BJ (cell line): ENCODE data around the gene ASTN1. TPM values are rescaled to one million over a fixed set of nuclear protein-coding genes. Genes with fewer than 3 reads are reported as not detected.

Experiments
- CTCF ChIA-PET: fragments of 350-600 bp; formaldehyde crosslinking; extraction: SDS; loops from one replicate; lab custom pipeline; 2021; ENCODE audit warnings: antibody characterized with exemption, inconsistent platforms; lab: Yijun Ruan, JAX
- POLR2A ChIA-PET: fragments of 300-600 bp; sonication (Branson Sonifier 250); formaldehyde crosslinking; extraction: SDS; loops from one replicate; lab custom pipeline; 2021; ENCODE audit warnings: antibody characterized with exemption; lab: Charles Lee
- DNase-seq: peaks from one replicate; pipeline ENCODE4 v3.0.0-alpha.2; 2011; ENCODE audit warnings: low read depth
- H3K27me3 ChIP-seq: 2 replicates; pipeline ENCODE4 v1.6.0; 2011; ENCODE audit warnings: low read length; ENCODE audit not compliant: control insufficient read depth, insufficient read depth
- H3K36me3 ChIP-seq: 2 replicates; pipeline ENCODE4 v1.5.1; 2011; ENCODE audit warnings: low read length; ENCODE audit not compliant: control insufficient read depth, insufficient read depth
- H3K4me3 ChIP-seq: 2 replicates; pipeline ENCODE4 v1.5.1; 2011; ENCODE audit warnings: low read depth, mild to moderate bottlenecking, control low read depth, low read length
- CTCF ChIP-seq: IDR thresholded peaks from 2 replicates; pipeline ENCODE4 v1.5.1; 2011; ENCODE audit warnings: low read depth, mild to moderate bottlenecking, control low read depth, inconsistent platforms, low read length, moderate library complexity; ENCODE audit not compliant: insufficient read depth
- polyA plus RNA-seq: library from polyadenylated mRNA; depleted of rRNA; stranded (reverse); fragments of >200 nt; gene quantifications from 2 replicates; pipeline ENCODE4 v1.2.3, GENCODE V29; 2011

ASTN1 gene
- polyA plus RNA-seq, 1 experiment = 0.09 TPM

DNA sequence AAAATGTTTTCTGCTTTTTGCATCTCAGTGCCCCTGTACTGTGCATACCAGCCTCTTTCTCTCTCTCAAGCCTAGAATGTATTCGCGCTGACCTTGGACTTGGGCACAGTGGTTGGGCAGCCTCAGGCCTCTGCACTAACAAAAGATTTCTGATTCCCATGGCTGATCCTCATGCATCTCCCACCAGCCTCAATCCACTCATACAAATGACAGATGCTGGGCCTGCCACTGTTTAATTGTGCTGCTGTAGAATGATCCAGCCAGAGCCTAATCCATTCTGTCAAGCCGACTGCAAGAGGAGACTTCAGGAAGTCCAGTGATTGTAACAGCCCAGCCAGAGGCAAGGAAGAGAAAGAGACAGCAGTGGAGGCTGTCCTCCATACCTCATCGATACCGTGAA lies 180.8 kb downstream of the ASTN1 start:
- no peak overlapping the region for H3K4me3 ChIP-seq
- POLR2A ChIA-PET = no interaction called here
- H3K36me3 ChIP-seq = no peaks in the 10 kb centered on the region
- DNase-seq = no peak
- H3K27me3 ChIP-seq = 0 out of 2 replicates have a peak, but pooled peaks cover 1% of the 10 kb centered on the region
- no peak for TF ChIP-seq CTCF
- CTCF ChIA-PET = no interaction called here

DNA sequence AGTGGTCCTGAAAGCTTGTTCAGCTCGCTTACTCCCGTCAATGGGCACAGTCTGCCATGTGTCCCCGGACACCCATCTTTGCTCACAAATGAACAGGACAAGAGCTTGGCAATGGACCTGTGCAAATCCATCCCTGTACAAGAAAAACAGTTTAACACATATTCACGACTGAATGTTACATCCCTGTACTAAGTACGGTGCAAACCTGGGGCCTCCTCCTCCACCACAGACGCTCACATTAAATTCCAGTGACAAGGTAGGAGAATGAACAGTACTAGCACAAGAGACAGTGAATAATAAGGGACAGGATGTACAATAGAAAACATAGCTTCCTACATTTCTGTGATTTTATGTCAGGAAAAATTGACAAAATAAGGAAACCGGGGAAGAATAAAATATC lies 187.7 kb downstream of the ASTN1 start:
- no peak for DNase-seq
- CTCF ChIA-PET = no interaction called here
- POLR2A ChIA-PET = no interaction called here
- Histone ChIP-seq H3K36me3 (no peaks in the 10 kb centered on the region), H3K27me3 (0 out of 2 replicates have a peak, but pooled peaks cover 1% of the 10 kb centered on the region), H3K4me3 (no peak overlapping the region)
- no peak for TF ChIP-seq CTCF

GRCh38 chr1:176976225-176976624 lies 188.3 kb downstream of the ASTN1 start:
- ChIA-PET CTCF (no interaction called here), POLR2A (no interaction called here)
- H3K4me3 ChIP-seq = no peak overlapping the region
- no peaks in the 10 kb centered on the region for H3K36me3 ChIP-seq
- TF ChIP-seq CTCF = no peak
- DNase-seq = no peak
- 0 out of 2 replicates have a peak, but pooled peaks cover 1% of the 10 kb centered on the region for H3K27me3 ChIP-seq

GRCh38 chr1:176964687-176965086 lies 199.8 kb downstream of the ASTN1 start:
- no peaks in the 10 kb centered on the region for H3K36me3 ChIP-seq
- POLR2A ChIA-PET = no interaction called here
- TF ChIP-seq CTCF = no peak
- no peak for DNase-seq
- no peaks in the 10 kb centered on the region for H3K27me3 ChIP-seq
- CTCF ChIA-PET = no interaction called here
- H3K4me3 ChIP-seq = no peak overlapping the region

DNA sequence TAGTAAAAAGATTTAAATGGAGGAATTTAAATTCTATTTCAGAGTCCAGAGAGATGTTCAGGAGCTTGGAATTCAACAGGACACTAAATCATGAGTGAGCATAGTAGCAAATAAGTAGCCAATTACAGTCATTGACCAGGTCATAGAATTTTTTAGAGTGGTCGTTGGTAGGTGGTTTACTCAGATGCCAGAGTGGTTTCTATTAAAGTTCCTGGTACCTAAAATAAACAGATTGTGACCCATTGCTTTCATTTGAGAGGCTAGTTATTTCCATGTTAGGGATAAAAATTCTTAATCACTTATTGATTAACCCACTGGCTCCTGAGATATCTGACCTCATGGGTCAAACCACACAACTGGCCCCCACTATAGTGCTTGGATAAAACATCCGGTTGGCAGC lies 201.3 kb downstream of the ASTN1 start:
- no peak for TF ChIP-seq CTCF
- DNase-seq = no peak

More for the DNA sequence above, 201.3 kb downstream of the ASTN1 start:
- POLR2A ChIA-PET = no interaction called here
- CTCF ChIA-PET = no interaction called here
- Histone ChIP-seq H3K27me3 (no peaks in the 10 kb centered on the region), H3K36me3 (no peaks in the 10 kb centered on the region), H3K4me3 (no peak overlapping the region)
